Panc1 (cell line): Measurements from ENCODE around the gene PRR14L. TPM values are rescaled to one million over a fixed set of nuclear protein-coding genes. Genes with fewer than 3 reads are reported as not detected.

Experiments used
- ATAC-seq: fragments of 200-7000 bp; cut with Tn5 transposase; 2 replicates; pipeline ENCODE4 v1.9.1; 2020; ENCODE audit warnings: mild to moderate bottlenecking, moderate library complexity
- BruUV-seq: library from RNA; stranded (reverse); fragments of 400-500 nt; replicated peaks from 2 replicates; lab custom pipeline; 2021; lab: Mats Ljungman, UMichigan
- CTCF ChIA-PET: fragments of 300-600 bp; sonication (Branson Sonifier 250); formaldehyde crosslinking; loops from one replicate; lab custom pipeline; 2022; ENCODE audit warnings: antibody characterized with exemption; lab: Charles Lee
- POLR2A ChIA-PET: fragments of 300-600 bp; sonication (Branson Sonifier 250); formaldehyde crosslinking; loops from one replicate; lab custom pipeline; 2022; ENCODE audit warnings: antibody characterized with exemption; lab: Charles Lee
- DNase-seq: peaks from one replicate; pipeline ENCODE4 v3.0.0-alpha.2; 2010; ENCODE audit warnings: low read depth, low spot score
- H3K27ac ChIP-seq: 2 replicates; pipeline ENCODE4 v1.5.1; 2011; ENCODE audit warnings: mild to moderate bottlenecking, low read length, inconsistent platforms
- H3K27me3 ChIP-seq: fragments of 200-500 bp; sonication (Bioruptor generic); 2 replicates; pipeline ENCODE4 v1.6.0; 2014; ENCODE audit warnings: low read length, inconsistent platforms; ENCODE audit not compliant: control insufficient read depth, insufficient read depth
- H3K36me3 ChIP-seq: fragments of 200-500 bp; sonication (Bioruptor generic); 2 replicates; pipeline ENCODE4 v1.5.1; 2014; ENCODE audit warnings: inconsistent platforms, mild to moderate bottlenecking, low read length, moderate library complexity; ENCODE audit not compliant: control insufficient read depth, insufficient read depth
- H3K4me1 ChIP-seq: 2 replicates; pipeline ENCODE4 v1.5.1; 2011; ENCODE audit warnings: inconsistent platforms, mild to moderate bottlenecking, low read length, moderate library complexity; ENCODE audit not compliant: control insufficient read depth, insufficient read depth
- H3K4me3 ChIP-seq, 2 experiments: 2 replicates each; pipeline ENCODE4 v1.5.1; 2011 to 2012; ENCODE audit warnings: low read depth in 2 of 2, low read length in 2 of 2, mild to moderate bottlenecking in 2 of 2, inconsistent platforms in 1 of 2, moderate library complexity in 1 of 2
- H3K9me3 ChIP-seq: fragments of 200-500 bp; sonication (Bioruptor generic); 2 replicates; pipeline ENCODE4 v1.5.1; 2014; ENCODE audit warnings: low read depth, mild to moderate bottlenecking, inconsistent platforms, low read length, moderate library complexity; ENCODE audit not compliant: control insufficient read depth, insufficient read depth
- CTCF ChIP-seq: fragments of 450-650 bp; IDR thresholded peaks from 2 replicates; pipeline ENCODE4 v1.5.1; 2017; ENCODE audit warnings: mild to moderate bottlenecking
- POLR2AphosphoS5 ChIP-seq: IDR thresholded peaks from 2 replicates; pipeline ENCODE4 v1.6.1; 2012; ENCODE audit warnings: mild to moderate bottlenecking, low read depth, low read length, moderate library complexity
- REST ChIP-seq, 2 experiments: IDR thresholded peaks; 2 replicates each; pipeline ENCODE4 v1.6.1; 2011 to 2012; ENCODE audit warnings: low read depth in 2 of 2, control low read depth in 1 of 2, low read length in 1 of 2, mild to moderate bottlenecking in 1 of 2, moderate library complexity in 1 of 2; ENCODE audit not compliant: insufficient read depth in 1 of 2
- SIN3A ChIP-seq: IDR thresholded peaks from 2 replicates; pipeline ENCODE4 v1.6.1; 2012; ENCODE audit warnings: low read depth, mild to moderate bottlenecking, low read length, moderate library complexity, borderline replicate concordance; ENCODE audit not compliant: insufficient read depth
- TCF7L2 ChIP-seq: IDR thresholded peaks from 2 replicates; pipeline ENCODE4 v1.6.1; 2011; ENCODE audit warnings: mild to moderate bottlenecking, low read depth, low read length, inconsistent platforms
- in situ Hi-C: cut with HindIII; loops from 2 replicates; pipeline ENCODE4 v1.10.0; 2016; ENCODE audit warnings: low sequenced_read_pairs, low pct_unique_long_range_greater_than_20kb
- intact Hi-C: fragments of 100-400 bp; cut with micrococcal nuclease; formaldehyde crosslinking; loops from one replicate; pipeline ENCODE4 v1.10.0; 2022; ENCODE audit not compliant: unreplicated experiment
- total RNA-seq: library from RNA; stranded (reverse); gene quantifications from one replicate; pipeline ENCODE4 v1.2.1, GENCODE V29; 2021; ENCODE audit not compliant: unreplicated experiment

The PRR14L gene
- total RNA-seq, 1 experiment from 2014 or later = 45.7 TPM

- ATAC-seq (no peak), DNase-seq (no peak)
- Histone ChIP-seq H3K4me1 (peaks cover 8% of the 10 kb centered on the region), H3K27ac (no peak overlapping the region; the same call in 1 of the 2 replicates), H3K4me3 (no peak overlapping the region), H3K27me3 (no peaks in the 10 kb centered on the region), H3K36me3 (peaks cover 4% of the 10 kb centered on the region; the same call in 1 of the 2 replicates), H3K9me3 (no peaks in the 10 kb centered on the region)
- CTCF ChIA-PET = no interaction called here
- intact Hi-C loops (no loop called here), in situ Hi-C loops (no loop called here)
- BruUV-seq = no TSS peak
- POLR2A ChIA-PET = no interaction called here
- no peak for TF ChIP-seq POLR2AphosphoS5
- no peak for TF ChIP-seq REST (IDR thresholded peaks at IDR 0.05; ENCODE audit: insufficient read depth in 1 of 2, low read depth in 2 of 2, low read length in 1 of 2)
- TF ChIP-seq SIN3A = no peak
- no peak for TF ChIP-seq TCF7L2
- TF ChIP-seq CTCF = no peak
These were observed 90.7 kb downstream of the PRR14L start for GRCh38 chr22:31659246-31659645.

- ATAC-seq = no peak
- CTCF ChIA-PET = no interaction called here
- intact Hi-C loops = no loop called here
These were observed 95.5 kb downstream of the PRR14L start for GRCh38 chr22:31654408-31654807.

More at GRCh38 chr22:31654408-31654807, 95.5 kb downstream of the PRR14L start:
- no peak overlapping the region for H3K4me3 ChIP-seq
- DNase-seq = no peak
- TF ChIP-seq TCF7L2 = no peak
- no peak for TF ChIP-seq CTCF
- no peak for TF ChIP-seq SIN3A
- TF ChIP-seq POLR2AphosphoS5 = no peak
- TF ChIP-seq REST (IDR thresholded peaks at IDR 0.05; ENCODE audit: insufficient read depth in 1 of 2, low read depth in 2 of 2, low read length in 1 of 2) = no peak
- H3K27ac ChIP-seq = peak overlapping the region; percentile 48
- H3K27me3 ChIP-seq = no peaks in the 10 kb centered on the region
- peaks cover 15% of the 10 kb centered on the region for H3K4me1 ChIP-seq
- in situ Hi-C loops = no loop called here
- H3K9me3 ChIP-seq = no peaks in the 10 kb centered on the region
- BruUV-seq = no TSS peak
- POLR2A ChIA-PET = no interaction called here
- H3K36me3 ChIP-seq = no peaks in the 10 kb centered on the region
